Body of pancreas (tissue), 4 donors: ENCODE measurements around the gene CTTN. TPM values are rescaled to one million over a fixed set of nuclear protein-coding genes. Genes with fewer than 3 reads are reported as not detected.

ENCODE experiments used
- ATAC-seq: fragments of 150-250 bp; one replicate; pipeline ENCODE4 v1.9.1; 2016
- DNase-seq, 4 donors: peaks; one replicate each; pipeline ENCODE4 v3.0.0-alpha.2; 2019
- H3K27ac ChIP-seq, 4 donors: fragments of 200-600 bp; sonication (generic); 1 replicate in 3 of 4; 2 replicates in 1 of 4; pipeline versions ENCODE4 v1.5.1 to v1.6.1; 2016 to 2019; ENCODE audit warnings: mild to moderate bottlenecking in 1 of 4, mixed read lengths in 1 of 4, moderate library complexity in 1 of 4
- H3K27me3 ChIP-seq, 2 donors: fragments of 200-600 bp; sonication (generic); one replicate each; pipeline ENCODE4 v1.6.0; 2016; ENCODE audit warnings: mild to moderate bottlenecking in 1 of 2
- H3K36me3 ChIP-seq, 2 donors: fragments of 200-600 bp; sonication (generic); replicated peaks in 1 of 2; 2 replicates each; pipeline ENCODE4 v1.5.1; 2016; ENCODE audit warnings: low read depth in 2 of 2; ENCODE audit not compliant: insufficient read depth in 1 of 2
- H3K4me1 ChIP-seq: fragments of 200-600 bp; sonication (generic); one replicate; pipeline ENCODE4 v1.6.0; 2016
- H3K4me3 ChIP-seq, 2 donors: fragments of 200-600 bp; sonication (generic); 1 replicate in 1 of 2; 2 replicates in 1 of 2; pipeline ENCODE4 v1.5.1; 2016 to 2019
- H3K9me3 ChIP-seq, 3 donors: fragments of 200-600 bp; sonication (generic); 1 replicate in 2 of 3; 2 replicates in 1 of 3; pipeline ENCODE4 v1.5.1; 2016
- POLR2A ChIP-seq, 3 donors: fragments of 450-650 bp; IDR thresholded peaks; one replicate each; pipeline ENCODE4 v1.6.1; 2016; ENCODE audit warnings: antibody characterized with exemption in 3 of 3, mild to moderate bottlenecking in 2 of 3
- WGBS, 2 donors: methylation state at CpG; one replicate each; pipeline ENCODE4 v1.1.5; 2017; 5-methylcytosine and 5-hydroxymethylcytosine counted together
- intact Hi-C: fragments of 100-400 bp; cut with DNase I; formaldehyde crosslinking; loops from one replicate; pipeline ENCODE4 v1.15.1; 2023
- total RNA-seq, 2 donors: library from RNA; depleted of rRNA; stranded (reverse); fragments of >200 nt; gene quantifications; one replicate each; pipeline ENCODE4 v1.1.0, GENCODE V29; 2016
- TF ChIP-seq, protein P1 (sequence below), 7 experiments: fragments of 450-650 bp in 4 of 7; fragments of 200-600 bp in 3 of 7; sonication (generic) in 3 of 7; IDR thresholded peaks; one replicate each; pipeline ENCODE4 v1.5.1; 2016 to 2019; ENCODE audit warnings: antibody characterized with exemption in 7 of 7

Gene CTTN
- total RNA-seq, 2 donors from 2014 or later, result 126 to 197 TPM

DNA sequence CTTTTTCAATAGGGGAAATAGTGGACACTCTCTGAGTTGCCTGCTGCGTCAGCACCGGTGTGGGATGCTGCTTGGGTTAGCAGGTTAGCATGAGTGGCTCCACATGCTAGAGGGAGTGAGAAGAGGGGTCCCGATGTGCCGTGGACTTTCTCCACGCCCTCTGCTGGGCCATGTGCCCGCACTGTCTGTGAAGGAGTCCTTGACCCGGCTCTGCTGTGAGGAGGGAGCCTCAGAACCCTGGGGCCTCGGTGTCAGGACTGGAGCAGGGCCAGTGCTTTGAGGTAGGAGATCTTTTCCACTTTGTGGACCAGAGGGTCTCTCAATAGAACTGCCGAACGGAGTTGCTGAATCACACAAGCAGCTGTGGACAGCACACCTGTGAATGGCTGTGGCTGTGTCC, 14.8 kb downstream of the CTTN start:
- no peak for DNase-seq
- H3K4me1 ChIP-seq, result no peaks in the 10 kb centered on the region
- no peaks in the 10 kb centered on the region for H3K27me3 ChIP-seq
- 86 to 90% methylated on average over 3 to 10 of the region's 10 CpGs for WGBS, 2 donors
- no peak overlapping the region for H3K27ac ChIP-seq
- H3K9me3 ChIP-seq, result no peaks in the 10 kb centered on the region
- peaks cover 22 to 56% of the 10 kb centered on the region in 2 donors for H3K36me3 ChIP-seq
- no peak for TF ChIP-seq POLR2A (IDR thresholded peaks at IDR 0.05)
- TF ChIP-seq, protein P1, sequence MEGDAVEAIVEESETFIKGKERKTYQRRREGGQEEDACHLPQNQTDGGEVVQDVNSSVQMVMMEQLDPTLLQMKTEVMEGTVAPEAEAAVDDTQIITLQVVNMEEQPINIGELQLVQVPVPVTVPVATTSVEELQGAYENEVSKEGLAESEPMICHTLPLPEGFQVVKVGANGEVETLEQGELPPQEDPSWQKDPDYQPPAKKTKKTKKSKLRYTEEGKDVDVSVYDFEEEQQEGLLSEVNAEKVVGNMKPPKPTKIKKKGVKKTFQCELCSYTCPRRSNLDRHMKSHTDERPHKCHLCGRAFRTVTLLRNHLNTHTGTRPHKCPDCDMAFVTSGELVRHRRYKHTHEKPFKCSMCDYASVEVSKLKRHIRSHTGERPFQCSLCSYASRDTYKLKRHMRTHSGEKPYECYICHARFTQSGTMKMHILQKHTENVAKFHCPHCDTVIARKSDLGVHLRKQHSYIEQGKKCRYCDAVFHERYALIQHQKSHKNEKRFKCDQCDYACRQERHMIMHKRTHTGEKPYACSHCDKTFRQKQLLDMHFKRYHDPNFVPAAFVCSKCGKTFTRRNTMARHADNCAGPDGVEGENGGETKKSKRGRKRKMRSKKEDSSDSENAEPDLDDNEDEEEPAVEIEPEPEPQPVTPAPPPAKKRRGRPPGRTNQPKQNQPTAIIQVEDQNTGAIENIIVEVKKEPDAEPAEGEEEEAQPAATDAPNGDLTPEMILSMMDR (IDR thresholded peaks at IDR 0.05), result no peak
- intact Hi-C loops, result no loop called here
- no peak for ATAC-seq
- no peak overlapping the region for H3K4me3 ChIP-seq

GRCh38 chr11:70414341-70415100, 16.2 kb downstream of the CTTN start:
- Histone ChIP-seq H3K9me3 (no peaks in the 10 kb centered on the region), H3K27ac (no peak overlapping the region), H3K27me3 (no peaks in the 10 kb centered on the region), H3K4me3 (no peak overlapping the region), H3K4me1 (no peaks in the 10 kb centered on the region), H3K36me3 (peaks cover 19 to 45% of the 10 kb centered on the region in 2 donors)
- 91 to 93% methylated on average over 15 to 28 of the region's 28 CpGs for WGBS, 2 donors
- intact Hi-C loops, result no loop called here
- no peak for ATAC-seq
- DNase-seq, result no peak
- TF ChIP-seq, protein P1 (IDR thresholded peaks at IDR 0.05), result no peak
- no peak for TF ChIP-seq POLR2A (IDR thresholded peaks at IDR 0.05)

DNA sequence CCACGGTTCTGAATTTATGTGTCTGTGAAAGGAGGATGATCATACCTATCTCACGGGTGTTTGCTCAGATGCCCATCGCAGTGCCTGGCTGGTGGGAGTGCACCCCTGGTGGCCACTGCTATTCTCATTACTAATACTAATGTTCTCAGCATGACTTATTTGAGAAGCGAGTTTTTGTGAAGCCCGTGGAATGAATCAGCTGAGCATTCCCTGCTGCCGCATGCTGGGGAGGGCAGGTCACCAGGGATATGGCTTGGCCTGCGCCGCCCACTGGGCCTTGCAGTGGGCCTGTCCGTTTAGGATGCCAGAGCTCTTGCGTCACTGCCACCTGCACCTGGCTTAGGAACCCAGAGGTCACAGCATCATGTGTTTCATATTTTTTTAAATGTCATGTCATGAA, 16.9 kb downstream of the CTTN start:
- Histone ChIP-seq H3K4me1 (no peaks in the 10 kb centered on the region), H3K27ac (no peak overlapping the region), H3K4me3 (no peak overlapping the region), H3K36me3 (peaks cover 19 to 43% of the 10 kb centered on the region in 2 donors), H3K9me3 (no peaks in the 10 kb centered on the region), H3K27me3 (no peaks in the 10 kb centered on the region)
- WGBS, 2 donors, result 72 to 88% methylated on average over 8 to 10 of the region's 10 CpGs
- intact Hi-C loops, result no loop called here
- DNase-seq (peak in 1 of 4 donors; percentile 31), ATAC-seq (no peak)
- TF ChIP-seq, protein P1 (IDR thresholded peaks at IDR 0.05), result no peak
- no peak for TF ChIP-seq POLR2A (IDR thresholded peaks at IDR 0.05)

DNA sequence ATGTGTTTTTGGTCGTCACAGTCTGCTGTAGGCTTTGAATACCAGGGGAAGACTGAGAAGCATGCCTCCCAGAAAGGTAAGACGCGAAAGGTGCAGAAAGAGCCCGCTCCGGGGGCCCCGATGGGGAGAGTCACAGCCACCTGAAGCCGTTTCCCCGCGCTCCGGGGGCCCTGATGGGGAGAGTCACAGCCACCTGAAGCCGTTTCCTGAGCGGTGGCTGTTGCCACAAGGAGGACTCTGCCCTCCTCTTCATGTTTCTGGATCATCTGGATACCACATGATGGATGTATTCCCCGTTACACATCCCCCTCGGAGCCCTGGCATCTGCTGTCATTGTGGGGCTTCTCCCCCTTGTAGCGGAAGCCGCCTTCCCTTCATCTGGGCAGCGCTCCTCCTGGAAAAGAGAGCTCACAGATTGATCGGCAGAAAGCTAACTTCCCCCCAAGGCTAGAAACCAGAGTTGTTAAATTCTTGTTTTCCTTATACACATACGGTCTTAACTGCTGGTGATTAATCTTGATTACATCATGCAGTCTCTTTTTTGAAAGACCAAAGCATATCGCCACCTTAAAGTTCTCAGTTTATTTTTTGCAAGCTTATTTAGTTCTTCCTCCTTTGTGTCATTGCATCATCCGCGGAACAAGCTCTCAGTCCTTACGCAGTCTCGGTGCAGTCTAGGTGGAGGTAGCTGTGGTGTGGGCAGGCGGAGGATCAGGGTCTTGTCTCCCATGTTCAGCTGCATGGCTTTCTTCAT, 17.5 kb downstream of the CTTN start:
- peaks cover 17 to 38% of the 10 kb centered on the region in 2 donors for H3K36me3 ChIP-seq
- H3K4me1 ChIP-seq, result no peaks in the 10 kb centered on the region
- DNase-seq (no peak), ATAC-seq (no peak)
- no peaks in the 10 kb centered on the region for H3K27me3 ChIP-seq
- TF ChIP-seq, protein P1 (IDR thresholded peaks at IDR 0.05), result no peak
- TF ChIP-seq POLR2A (IDR thresholded peaks at IDR 0.05), result no peak
- H3K27ac ChIP-seq, result no peak overlapping the region
- no peaks in the 10 kb centered on the region for H3K9me3 ChIP-seq
- no peak overlapping the region for H3K4me3 ChIP-seq
- WGBS, 2 donors, result 78 to 92% methylated on average over 24 to 25 of the region's 25 CpGs
- intact Hi-C loops, result no loop called here
